ENCODE data around the gene KDM5B. TPM values are rescaled to one million over a fixed set of nuclear protein-coding genes. Genes with fewer than 3 reads are reported as not detected.

Gene KDM5B
- total and polyA plus RNA-seq, 3 experiments from 2014 or later: 14.2 to 22.7 (median 18.6) TPM

GRCh38 chr1:202691816-202692215 lies 116.4 kb downstream of the KDM5B start:
- POLR2A ChIA-PET: no interaction called here
- Histone ChIP-seq H3K36me3 (ENCODE audit: insufficient read depth, low read length) (no peaks in the 10 kb centered on the region), H3K27ac (ENCODE audit: low read depth, low read length) (no peak overlapping the region), H3K4me1 (ENCODE audit: insufficient read depth, low read length) (no peaks in the 10 kb centered on the region), H3K9me3 (ENCODE audit: low read length) (no peaks in the 10 kb centered on the region), H3K27me3 (ENCODE audit: insufficient read depth, low read length, poor library complexity, severe bottlenecking) (peaks cover 12% of the 10 kb centered on the region), H3K4me3 (ENCODE audit: low read length) (no peak overlapping the region)
- H3K4me3 Mint-ChIP-seq: no peak overlapping the region
- peaks cover 0 to 4% (median 0%) of the 10 kb centered on the region in 5 donors for H3K9me3 Mint-ChIP-seq
- CTCF ChIA-PET: no interaction called here
- no peaks in the 10 kb centered on the region for H3K36me3 Mint-ChIP-seq
- H3K4me1 Mint-ChIP-seq: no peaks in the 10 kb centered on the region
- peaks cover 15 to 69% of the 10 kb centered on the region in 2 donors for H3K27me3 Mint-ChIP-seq
- DNase-seq: no peak
- no peak overlapping the region for H3K27ac Mint-ChIP-seq

GRCh38 chr1:202689493-202690342 lies 118.5 kb downstream of the KDM5B start:
- Histone ChIP-seq H3K4me3 (ENCODE audit: low read length) (no peak overlapping the region), H3K36me3 (ENCODE audit: insufficient read depth, low read length) (no peaks in the 10 kb centered on the region), H3K4me1 (ENCODE audit: insufficient read depth, low read length) (no peaks in the 10 kb centered on the region), H3K9me3 (ENCODE audit: low read length) (no peaks in the 10 kb centered on the region), H3K27me3 (ENCODE audit: insufficient read depth, low read length, poor library complexity, severe bottlenecking) (peaks cover 4% of the 10 kb centered on the region), H3K27ac (ENCODE audit: low read depth, low read length) (no peak overlapping the region)
- Mint-ChIP-seq H3K9me3 (peaks cover 0 to 4% (median 0%) of the 10 kb centered on the region in 5 donors), H3K4me3 (no peak overlapping the region), H3K4me1 (no peaks in the 10 kb centered on the region), H3K36me3 (no peaks in the 10 kb centered on the region), H3K27ac (no peak overlapping the region), H3K27me3 (peaks cover 19 to 64% of the 10 kb centered on the region in 2 donors)
- ChIA-PET CTCF (no interaction called here), POLR2A (no interaction called here)
- DNase-seq: no peak

- CTCF ChIA-PET: no interaction called here
- DNase-seq: no peak
- POLR2A ChIA-PET: no interaction called here
These were observed 119.1 kb downstream of the KDM5B start for GRCh38 chr1:202689082-202689481.

GRCh38 chr1:202688401-202688800 lies 119.8 kb downstream of the KDM5B start:
- H3K36me3 Mint-ChIP-seq: no peaks in the 10 kb centered on the region
- no peaks in the 10 kb centered on the region for H3K4me1 Mint-ChIP-seq
- Histone ChIP-seq H3K4me3 (ENCODE audit: low read length) (no peak overlapping the region), H3K9me3 (ENCODE audit: low read length) (no peaks in the 10 kb centered on the region), H3K36me3 (ENCODE audit: insufficient read depth, low read length) (no peaks in the 10 kb centered on the region), H3K27ac (ENCODE audit: low read depth, low read length) (no peak overlapping the region), H3K4me1 (ENCODE audit: insufficient read depth, low read length) (no peaks in the 10 kb centered on the region), H3K27me3 (ENCODE audit: insufficient read depth, low read length, poor library complexity, severe bottlenecking) (peaks cover 7% of the 10 kb centered on the region)
- H3K27me3 Mint-ChIP-seq: peaks cover 21 to 63% of the 10 kb centered on the region in 2 donors
- H3K4me3 Mint-ChIP-seq: no peak overlapping the region
- H3K27ac Mint-ChIP-seq: no peak overlapping the region
- no peak for DNase-seq
- peaks cover 0 to 2% (median 0%) of the 10 kb centered on the region in 5 donors for H3K9me3 Mint-ChIP-seq
- ChIA-PET POLR2A (no interaction called here), CTCF (no interaction called here)

More at GRCh38 chr1:202689082-202689481, 119.1 kb downstream of the KDM5B start:
- H3K4me1 Mint-ChIP-seq: no peaks in the 10 kb centered on the region
- no peak overlapping the region for H3K4me3 Mint-ChIP-seq
- no peaks in the 10 kb centered on the region for H3K9me3 ChIP-seq (ENCODE audit: low read length)
- H3K27ac ChIP-seq (ENCODE audit: low read depth, low read length): no peak overlapping the region
- H3K27me3 Mint-ChIP-seq: peaks cover 21 to 63% of the 10 kb centered on the region in 2 donors
- H3K36me3 Mint-ChIP-seq: no peaks in the 10 kb centered on the region
- no peak overlapping the region for H3K27ac Mint-ChIP-seq
- peaks cover 9% of the 10 kb centered on the region for H3K27me3 ChIP-seq (ENCODE audit: insufficient read depth, low read length, poor library complexity, severe bottlenecking)
- no peaks in the 10 kb centered on the region for H3K36me3 ChIP-seq (ENCODE audit: insufficient read depth, low read length)
- H3K9me3 Mint-ChIP-seq: peaks cover 0 to 4% (median 0%) of the 10 kb centered on the region in 5 donors
- no peak overlapping the region for H3K4me3 ChIP-seq (ENCODE audit: low read length)
- no peaks in the 10 kb centered on the region for H3K4me1 ChIP-seq (ENCODE audit: insufficient read depth, low read length)

GRCh38 chr1:202687798-202688197 lies 120.4 kb downstream of the KDM5B start:
- Mint-ChIP-seq H3K9me3 (no peaks in the 10 kb centered on the region), H3K4me1 (no peaks in the 10 kb centered on the region), H3K27ac (no peak overlapping the region), H3K4me3 (no peak overlapping the region), H3K36me3 (no peaks in the 10 kb centered on the region), H3K27me3 (peaks cover 21 to 60% of the 10 kb centered on the region in 2 donors)
- Histone ChIP-seq H3K4me1 (ENCODE audit: insufficient read depth, low read length) (no peaks in the 10 kb centered on the region), H3K36me3 (ENCODE audit: insufficient read depth, low read length) (no peaks in the 10 kb centered on the region), H3K4me3 (ENCODE audit: low read length) (no peak overlapping the region), H3K9me3 (ENCODE audit: low read length) (no peaks in the 10 kb centered on the region), H3K27ac (ENCODE audit: low read depth, low read length) (no peak overlapping the region), H3K27me3 (ENCODE audit: insufficient read depth, low read length, poor library complexity, severe bottlenecking) (peaks cover 5% of the 10 kb centered on the region)
- DNase-seq: no peak
- ChIA-PET CTCF (interaction anchor here (1.2 kb wide), 1 partner anchor 11 kb away, joined by 3 read pairs; no protein-coding TSS in a partner anchor), POLR2A (no interaction called here)

GRCh38 chr1:202687370-202687769 lies 120.9 kb downstream of the KDM5B start:
- Mint-ChIP-seq H3K4me3 (no peak overlapping the region), H3K27me3 (peaks cover 23 to 65% of the 10 kb centered on the region in 2 donors), H3K4me1 (no peaks in the 10 kb centered on the region), H3K27ac (no peak overlapping the region), H3K36me3 (no peaks in the 10 kb centered on the region), H3K9me3 (no peaks in the 10 kb centered on the region)
- CTCF ChIA-PET: interaction anchor here (1.2 kb wide), 1 partner anchor 12 kb away, joined by 3 read pairs; no protein-coding TSS in a partner anchor
- no peak for DNase-seq
- Histone ChIP-seq H3K36me3 (ENCODE audit: insufficient read depth, low read length) (no peaks in the 10 kb centered on the region), H3K4me3 (ENCODE audit: low read length) (no peak overlapping the region), H3K9me3 (ENCODE audit: low read length) (no peaks in the 10 kb centered on the region), H3K27ac (ENCODE audit: low read depth, low read length) (no peak overlapping the region), H3K4me1 (ENCODE audit: insufficient read depth, low read length) (no peaks in the 10 kb centered on the region), H3K27me3 (ENCODE audit: insufficient read depth, low read length, poor library complexity, severe bottlenecking) (peaks cover 5% of the 10 kb centered on the region)
- POLR2A ChIA-PET: no interaction called here

- Histone ChIP-seq H3K4me1 (ENCODE audit: insufficient read depth, low read length) (no peaks in the 10 kb centered on the region), H3K27ac (ENCODE audit: low read depth, low read length) (no peak overlapping the region), H3K36me3 (ENCODE audit: insufficient read depth, low read length) (no peaks in the 10 kb centered on the region), H3K27me3 (ENCODE audit: insufficient read depth, low read length, poor library complexity, severe bottlenecking) (peaks cover 5% of the 10 kb centered on the region), H3K9me3 (ENCODE audit: low read length) (no peaks in the 10 kb centered on the region), H3K4me3 (ENCODE audit: low read length) (no peak overlapping the region)
- Mint-ChIP-seq H3K27ac (no peak overlapping the region), H3K27me3 (peaks cover 19 to 75% of the 10 kb centered on the region in 2 donors), H3K4me1 (no peaks in the 10 kb centered on the region), H3K9me3 (no peaks in the 10 kb centered on the region), H3K4me3 (no peak overlapping the region), H3K36me3 (no peaks in the 10 kb centered on the region)
- CTCF ChIA-PET: no interaction called here
- POLR2A ChIA-PET: no interaction called here
- DNase-seq: no peak
These were observed 122.6 kb downstream of the KDM5B start for GRCh38 chr1:202685641-202686040.

- H3K4me3 Mint-ChIP-seq: no peak overlapping the region
- H3K27ac Mint-ChIP-seq: no peak overlapping the region
- H3K4me1 Mint-ChIP-seq: no peaks in the 10 kb centered on the region
- Histone ChIP-seq H3K4me3 (ENCODE audit: low read length) (no peak overlapping the region), H3K36me3 (ENCODE audit: insufficient read depth, low read length) (no peaks in the 10 kb centered on the region), H3K9me3 (ENCODE audit: low read length) (no peaks in the 10 kb centered on the region), H3K4me1 (ENCODE audit: insufficient read depth, low read length) (no peaks in the 10 kb centered on the region), H3K27ac (ENCODE audit: low read depth, low read length) (no peak overlapping the region), H3K27me3 (ENCODE audit: insufficient read depth, low read length, poor library complexity, severe bottlenecking) (peaks cover 5% of the 10 kb centered on the region)
- no peak for DNase-seq
- CTCF ChIA-PET: no interaction called here
- POLR2A ChIA-PET: no interaction called here
- peaks cover 0 to 2% (median 0%) of the 10 kb centered on the region in 5 donors for H3K9me3 Mint-ChIP-seq
- no peaks in the 10 kb centered on the region for H3K36me3 Mint-ChIP-seq
- peaks cover 17 to 72% of the 10 kb centered on the region in 2 donors for H3K27me3 Mint-ChIP-seq
These were observed 123.5 kb downstream of the KDM5B start for GRCh38 chr1:202684716-202685115.

Measured in CD8-positive, alpha-beta memory T cell (primary cell).